Subcutaneous abdominal adipose tissue (tissue), 5 donors: ENCODE results near the gene MON2.
A peak's percentile ranks its signal among the peaks of the same experiment; 100 is the strongest.

Source experiments
- H3K27ac ChIP-seq: one replicate; pipeline ENCODE4 v1.7.0; 2013; ENCODE audit warnings: low read depth, mild to moderate bottlenecking, inconsistent platforms, low read length, moderate library complexity
- H3K27me3 ChIP-seq, 5 donors: one replicate each; pipeline ENCODE4 v1.7.0; 2013; ENCODE audit warnings: low read length in 5 of 5, inconsistent platforms in 1 of 5; ENCODE audit not compliant: control insufficient read depth in 5 of 5, insufficient read depth in 4 of 5
- H3K36me3 ChIP-seq, 5 donors: one replicate each; pipeline ENCODE4 v1.7.0; 2013; ENCODE audit warnings: low read length in 5 of 5; ENCODE audit not compliant: control insufficient read depth in 5 of 5, insufficient read depth in 5 of 5
- H3K4me1 ChIP-seq, 5 donors: one replicate each; pipeline ENCODE4 v1.7.0; 2013; ENCODE audit warnings: low read length in 5 of 5, mild to moderate bottlenecking in 3 of 5, moderate library complexity in 1 of 5; ENCODE audit not compliant: control insufficient read depth in 5 of 5, insufficient read depth in 5 of 5
- H3K4me3 ChIP-seq, 5 donors: one replicate each; pipeline ENCODE4 v1.7.0; 2013; ENCODE audit warnings: low read length in 5 of 5, low read depth in 1 of 5
- H3K9ac ChIP-seq, 5 donors: one replicate each; pipeline ENCODE4 v1.7.0; 2013; ENCODE audit warnings: low read length in 5 of 5, mild to moderate bottlenecking in 4 of 5, moderate library complexity in 3 of 5
- H3K9me3 ChIP-seq, 5 donors: one replicate each; pipeline ENCODE4 v1.7.0; 2013; ENCODE audit warnings: low read length in 5 of 5; ENCODE audit not compliant: control insufficient read depth in 5 of 5
- donor health status: healthy.
- donor health status: healthy.
- donor health status: healthy.
- donor health status: healthy.
- donor health status: healthy.

The MON2 gene

GRCh38 chr12:62618930-62619329 is 152.3 kb downstream of the MON2 start:
- H3K27me3 ChIP-seq: no peaks in the 10 kb centered on the region
- no peak overlapping the region for H3K27ac ChIP-seq
- no peaks in the 10 kb centered on the region for H3K36me3 ChIP-seq
- no peak overlapping the region for H3K9ac ChIP-seq
- peaks cover 0 to under 1% (median 0%) of the 10 kb centered on the region in 5 donors for H3K4me1 ChIP-seq
- H3K9me3 ChIP-seq: no peaks in the 10 kb centered on the region
- no peak overlapping the region for H3K4me3 ChIP-seq

- Histone ChIP-seq H3K9me3 (no peaks in the 10 kb centered on the region), H3K4me1 (peaks cover 0 to 11% (median 2%) of the 10 kb centered on the region in 5 donors), H3K4me3 (no peak overlapping the region), H3K27ac (no peak overlapping the region), H3K9ac (no peak overlapping the region), H3K27me3 (no peaks in the 10 kb centered on the region), H3K36me3 (no peaks in the 10 kb centered on the region)
Observed at GRCh38 chr12:62621101-62621638, 154.5 kb downstream of the MON2 start.

GRCh38 chr12:62622177-62622576 is 155.6 kb downstream of the MON2 start:
- no peak overlapping the region for H3K27ac ChIP-seq

GRCh38 chr12:62625228-62625627 is 158.6 kb downstream of the MON2 start:
- no peak overlapping the region for H3K4me3 ChIP-seq
- no peak overlapping the region for H3K27ac ChIP-seq
- no peaks in the 10 kb centered on the region for H3K9me3 ChIP-seq
- no peak overlapping the region for H3K9ac ChIP-seq
- H3K27me3 ChIP-seq: no peaks in the 10 kb centered on the region
- H3K36me3 ChIP-seq: no peaks in the 10 kb centered on the region
- peaks cover 0 to 11% (median 2%) of the 10 kb centered on the region in 5 donors for H3K4me1 ChIP-seq

More at GRCh38 chr12:62622177-62622576, 155.6 kb downstream of the MON2 start:
- Histone ChIP-seq H3K27me3 (no peaks in the 10 kb centered on the region), H3K4me1 (peaks cover 0 to 11% (median 2%) of the 10 kb centered on the region in 5 donors), H3K36me3 (no peaks in the 10 kb centered on the region), H3K9me3 (no peaks in the 10 kb centered on the region), H3K9ac (no peak overlapping the region), H3K4me3 (no peak overlapping the region)

- H3K4me3 ChIP-seq: no peak overlapping the region
- no peak overlapping the region for H3K27ac ChIP-seq
- H3K27me3 ChIP-seq: no peaks in the 10 kb centered on the region
- no peaks in the 10 kb centered on the region for H3K9me3 ChIP-seq
- H3K9ac ChIP-seq: no peak overlapping the region
- peaks cover 2 to 20% (median 11%) of the 10 kb centered on the region in 5 donors for H3K4me1 ChIP-seq
- H3K36me3 ChIP-seq: no peaks in the 10 kb centered on the region
Observed at GRCh38 chr12:62627181-62627580, 160.6 kb downstream of the MON2 start.

GRCh38 chr12:62629413-62629812 is 162.8 kb downstream of the MON2 start:
- Histone ChIP-seq H3K9ac (no peak overlapping the region), H3K4me3 (no peak overlapping the region)

GRCh38 chr12:62629971-62630739 is 163.5 kb downstream of the MON2 start:
- H3K27ac ChIP-seq: no peak overlapping the region
- H3K36me3 ChIP-seq: no peaks in the 10 kb centered on the region
- H3K4me3 ChIP-seq: no peak overlapping the region
- H3K9me3 ChIP-seq: no peaks in the 10 kb centered on the region
- no peaks in the 10 kb centered on the region for H3K27me3 ChIP-seq
- peaks cover 3 to 25% (median 16%) of the 10 kb centered on the region in 5 donors for H3K4me1 ChIP-seq
- H3K9ac ChIP-seq: no peak overlapping the region

More at GRCh38 chr12:62629413-62629812, 162.8 kb downstream of the MON2 start:
- Histone ChIP-seq H3K9me3 (no peaks in the 10 kb centered on the region), H3K27me3 (no peaks in the 10 kb centered on the region), H3K36me3 (no peaks in the 10 kb centered on the region), H3K27ac (no peak overlapping the region), H3K4me1 (peaks cover 4 to 27% (median 18%) of the 10 kb centered on the region in 5 donors)

GRCh38 chr12:62631471-62632410 is 165.1 kb downstream of the MON2 start:
- H3K9ac ChIP-seq: peak overlapping the region in 4 of 5 donors; percentile 50 to 59 (median 54)
- peak overlapping the region; percentile 80 for H3K27ac ChIP-seq
- H3K27me3 ChIP-seq: no peaks in the 10 kb centered on the region

GRCh38 chr12:62632411-62632918 is 165.8 kb downstream of the MON2 start:
- Histone ChIP-seq H3K9me3 (no peaks in the 10 kb centered on the region), H3K27ac (peak overlapping the region; percentile 80), H3K36me3 (no peaks in the 10 kb centered on the region), H3K4me1 (peaks cover 2 to 22% (median 19%) of the 10 kb centered on the region in 5 donors), H3K4me3 (peak overlapping the region; percentile 65 to 76 (median 69)), H3K27me3 (no peaks in the 10 kb centered on the region), H3K9ac (peak overlapping the region in 3 of 5 donors; percentile 50 to 57 (median 52))

More at GRCh38 chr12:62631471-62632410, 165.1 kb downstream of the MON2 start:
- no peaks in the 10 kb centered on the region for H3K9me3 ChIP-seq
- peaks cover 2 to 22% (median 19%) of the 10 kb centered on the region in 5 donors for H3K4me1 ChIP-seq
- peak overlapping the region; percentile 65 to 76 (median 69) for H3K4me3 ChIP-seq
- H3K36me3 ChIP-seq: no peaks in the 10 kb centered on the region
